ENCODE data around the gene LSM6.

LSM6 gene

DNA sequence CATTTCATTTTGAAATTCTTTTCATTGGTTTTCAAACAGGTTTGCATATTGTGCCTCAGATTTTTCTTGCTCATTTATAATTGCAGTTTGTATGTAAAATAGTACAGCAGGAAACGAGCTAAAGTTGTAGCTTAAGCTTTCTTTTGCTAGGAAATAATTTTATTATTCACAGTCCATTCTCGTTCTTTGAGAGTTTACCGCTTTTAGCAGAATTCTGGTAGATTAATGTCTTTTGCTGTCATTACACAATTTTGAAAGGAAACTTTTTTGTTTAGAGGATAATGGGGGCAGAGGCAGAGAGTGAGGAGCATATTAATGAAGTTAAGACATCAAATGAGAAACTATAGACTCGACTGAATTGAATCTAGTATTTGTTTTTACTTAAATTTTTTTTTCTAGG, 10.5 kb downstream of the LSM6 start:
- no peak for DNase-seq (ENCODE audit: low read depth, low spot score)

- DNase-seq (ENCODE audit: low read depth, low spot score): no peak
Measured at GRCh38 chr4:146186596-146186995, 11.1 kb downstream of the LSM6 start.

- DNase-seq (ENCODE audit: low read depth, low spot score): no peak
Measured at GRCh38 chr4:146190456-146190855, 14.9 kb downstream of the LSM6 start.

DNA sequence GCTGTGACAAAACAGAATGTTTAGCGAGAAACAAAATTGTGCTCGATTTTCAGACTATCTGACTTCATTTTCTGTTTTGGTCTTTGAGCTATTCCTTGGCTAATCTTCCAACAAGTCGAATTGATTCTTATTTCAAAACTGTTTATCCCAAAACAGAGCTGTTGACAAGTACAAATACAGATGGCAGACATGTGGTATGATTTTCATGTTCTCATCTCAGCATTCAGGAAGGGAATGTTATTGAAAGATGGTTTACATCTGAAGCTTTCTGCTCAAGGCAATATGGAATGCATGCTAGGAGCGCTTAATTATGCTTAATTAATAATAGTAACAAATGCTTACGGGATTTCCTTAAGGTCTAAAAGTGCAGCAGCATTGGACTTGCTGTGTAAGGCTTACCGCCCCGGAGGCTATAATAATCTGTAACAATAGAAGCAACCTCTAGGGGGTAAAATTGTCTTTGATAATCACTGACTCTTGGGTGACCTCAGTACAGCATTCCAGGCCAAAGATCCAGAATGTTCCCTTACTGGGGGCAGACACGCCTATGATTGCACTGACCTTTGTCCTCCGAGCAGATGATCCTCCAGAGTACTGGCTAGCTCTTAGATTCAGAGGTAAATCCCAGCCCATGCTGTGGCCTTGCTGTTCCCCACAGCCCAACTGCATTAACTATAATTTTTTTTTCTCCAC, 16.4 kb downstream of the LSM6 start:
- no peak for DNase-seq (ENCODE audit: low read depth, low spot score)

DNA sequence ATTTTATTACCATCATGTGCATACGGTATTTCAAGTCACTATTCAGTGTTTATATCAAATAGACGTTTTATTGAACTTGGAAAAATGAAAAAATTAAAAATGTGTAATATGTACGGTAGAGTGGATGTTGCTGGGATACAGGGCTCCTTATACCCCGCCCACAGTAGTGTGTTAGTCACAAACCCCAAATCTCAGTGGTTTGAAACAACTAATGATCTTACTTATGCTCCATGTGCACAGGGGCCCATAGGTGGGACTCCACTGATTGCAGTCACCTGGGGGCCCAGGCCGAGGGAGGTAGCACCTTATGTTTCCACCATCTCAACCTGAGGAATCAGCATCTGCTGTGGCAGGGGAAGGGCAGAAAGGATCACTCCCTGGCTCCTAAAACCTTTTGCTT, 18.1 kb downstream of the LSM6 start:
- DNase-seq (ENCODE audit: low read depth, low spot score): no peak

DNA sequence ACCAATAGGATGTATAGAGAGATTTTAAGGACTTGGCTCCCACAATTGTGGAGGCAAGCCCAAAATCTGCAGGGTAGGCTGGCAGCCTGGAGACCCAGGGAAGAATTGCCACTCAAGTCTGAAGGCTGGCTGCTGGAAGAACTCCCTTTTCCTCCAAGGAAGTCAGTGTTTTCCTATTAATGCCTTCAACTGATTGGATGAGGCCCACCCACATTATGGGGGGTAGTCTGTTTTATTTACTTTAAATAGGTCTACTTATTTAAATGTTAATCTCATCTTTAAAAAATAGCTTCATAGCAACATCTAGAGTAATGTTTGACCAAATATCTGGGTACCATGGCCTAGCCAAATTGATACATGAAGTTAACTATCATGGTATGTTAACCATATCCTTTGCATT, 18.7 kb downstream of the LSM6 start:
- no peak for DNase-seq (ENCODE audit: low read depth, low spot score)

DNA sequence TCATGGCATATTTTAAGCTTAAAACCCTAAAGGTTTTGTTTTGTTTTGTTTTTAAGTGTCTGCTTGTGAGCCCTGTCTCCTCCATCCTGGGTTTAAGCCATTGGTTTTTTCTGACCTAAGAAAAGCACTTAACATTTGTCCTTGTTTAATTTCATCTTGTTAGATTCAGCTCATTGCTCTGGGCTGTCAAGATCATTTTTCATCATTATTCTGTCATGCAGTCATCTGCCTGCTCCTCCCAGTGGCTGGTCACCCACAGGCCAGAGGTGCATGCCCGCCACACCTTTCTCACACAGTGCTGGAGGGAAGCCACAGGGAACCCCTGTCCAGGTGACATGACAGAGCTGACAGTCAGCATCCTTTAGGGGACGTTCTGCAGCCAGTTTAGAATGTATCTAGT, 27.1 kb downstream of the LSM6 start:
- no peak for DNase-seq (ENCODE audit: low read depth, low spot score)

DNA sequence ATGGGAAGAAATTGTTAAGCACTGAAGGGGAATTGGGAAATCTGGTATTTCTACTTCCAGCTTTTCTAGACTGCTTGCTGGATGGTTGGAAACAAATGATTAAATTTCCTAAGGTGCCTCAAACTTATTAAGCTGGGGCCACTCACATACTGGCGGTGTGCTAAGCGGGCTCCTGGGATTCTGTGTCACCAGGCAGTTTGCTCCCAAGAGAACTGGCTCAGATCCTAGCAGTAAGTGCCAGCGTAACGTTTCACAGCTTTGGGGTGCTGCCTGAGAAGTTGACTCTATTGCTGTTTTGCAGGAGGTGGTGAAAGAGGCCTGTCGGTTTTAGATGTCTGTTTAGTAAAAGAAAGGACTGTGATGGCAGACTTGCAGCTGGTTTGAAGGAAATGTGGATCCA, 31.9 kb downstream of the LSM6 start:
- DNase-seq (ENCODE audit: low read depth, low spot score): no peak

DNA sequence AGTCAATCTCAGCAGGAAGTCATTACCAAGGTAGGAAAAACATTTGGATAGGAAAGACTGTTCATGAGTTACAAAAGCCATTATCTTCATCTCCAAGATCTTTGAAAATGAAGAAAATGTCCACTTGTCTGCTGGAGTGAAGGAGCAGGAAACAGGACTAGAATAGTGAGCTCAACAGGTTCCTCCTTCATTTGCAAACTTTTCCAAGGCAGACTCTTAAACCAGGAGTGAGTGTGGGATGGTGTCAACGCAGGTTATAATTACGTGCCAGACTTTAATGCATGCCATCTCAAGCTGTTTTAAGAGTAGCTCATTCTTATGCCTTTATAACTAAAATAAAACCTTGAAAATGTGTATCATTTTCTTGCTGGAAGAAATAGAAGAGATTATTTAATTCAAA, 35.4 kb downstream of the LSM6 start:
- no peak for DNase-seq (ENCODE audit: low read depth, low spot score)

DNA sequence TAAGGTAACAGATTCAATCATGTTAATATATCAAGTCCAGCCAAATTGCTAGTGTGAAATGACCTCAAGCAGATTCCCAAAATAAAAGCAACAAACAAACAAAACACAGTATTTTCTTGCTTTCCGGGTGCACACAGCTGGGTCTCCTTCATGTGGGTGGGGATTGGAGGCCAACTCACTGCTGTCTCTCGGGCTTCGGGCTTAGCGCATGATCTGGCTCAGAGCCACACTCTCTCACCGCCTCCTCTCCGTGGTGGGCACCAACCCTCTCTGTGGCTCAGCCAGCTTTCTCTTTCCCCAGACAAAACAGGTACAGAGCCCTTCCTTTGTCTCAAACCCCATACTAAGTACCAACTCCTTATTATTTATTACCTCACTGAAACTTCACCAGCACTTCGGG, 35.9 kb downstream of the LSM6 start:
- DNase-seq (ENCODE audit: low read depth, low spot score): no peak

- DNase-seq (ENCODE audit: low read depth, low spot score): no peak
Measured at GRCh38 chr4:146212781-146213180, 37.3 kb downstream of the LSM6 start.

DNA sequence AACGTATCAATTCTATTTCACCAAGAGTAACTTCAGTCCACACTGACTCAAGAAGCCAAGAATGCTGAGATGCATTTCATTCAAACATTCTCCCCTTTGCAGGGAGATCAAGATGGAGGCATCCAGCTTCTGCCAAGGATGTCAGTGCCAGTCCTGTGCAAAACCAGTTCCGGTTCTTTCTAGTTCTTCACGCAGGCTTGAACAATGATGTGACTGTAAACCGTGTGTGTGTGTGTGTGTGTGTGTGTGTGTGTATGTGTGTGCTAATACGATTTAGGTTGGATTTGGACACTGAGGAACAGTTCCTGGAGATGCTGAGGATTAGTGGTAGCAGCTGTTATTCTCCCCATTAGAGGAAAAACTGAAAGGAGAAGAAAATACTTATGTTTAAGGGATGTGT, 38.7 kb downstream of the LSM6 start, which contains the start of gene REELD1:
REELD1 (plus strand) TSS at position 301 of the 400 bp plus-strand sequence. CDS start 2,415 bp downstream, outside the sequence.
- no peak for DNase-seq (ENCODE audit: low read depth, low spot score)

DNA sequence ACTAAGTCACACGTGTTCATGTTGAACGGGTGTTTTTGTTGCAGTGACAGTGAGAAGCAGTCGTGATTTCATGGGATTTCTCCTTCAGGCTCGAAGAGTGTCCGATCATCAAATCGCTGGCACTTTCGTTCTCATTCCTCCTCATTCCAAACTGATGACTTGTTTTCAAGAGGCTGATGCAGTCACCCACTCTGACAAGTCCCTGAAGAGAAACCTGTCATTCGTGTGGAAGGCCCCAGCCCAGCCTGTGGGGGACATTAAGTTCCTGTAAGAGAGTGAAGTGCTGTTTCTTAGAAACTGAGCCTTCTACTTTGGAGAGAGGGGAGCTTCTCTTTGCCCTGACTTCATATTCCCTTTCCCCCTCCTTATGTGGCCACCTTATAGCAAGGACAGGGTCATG, 46.8 kb downstream of the LSM6 start:
- DNase-seq (ENCODE audit: low read depth, low spot score): no peak

DNA sequence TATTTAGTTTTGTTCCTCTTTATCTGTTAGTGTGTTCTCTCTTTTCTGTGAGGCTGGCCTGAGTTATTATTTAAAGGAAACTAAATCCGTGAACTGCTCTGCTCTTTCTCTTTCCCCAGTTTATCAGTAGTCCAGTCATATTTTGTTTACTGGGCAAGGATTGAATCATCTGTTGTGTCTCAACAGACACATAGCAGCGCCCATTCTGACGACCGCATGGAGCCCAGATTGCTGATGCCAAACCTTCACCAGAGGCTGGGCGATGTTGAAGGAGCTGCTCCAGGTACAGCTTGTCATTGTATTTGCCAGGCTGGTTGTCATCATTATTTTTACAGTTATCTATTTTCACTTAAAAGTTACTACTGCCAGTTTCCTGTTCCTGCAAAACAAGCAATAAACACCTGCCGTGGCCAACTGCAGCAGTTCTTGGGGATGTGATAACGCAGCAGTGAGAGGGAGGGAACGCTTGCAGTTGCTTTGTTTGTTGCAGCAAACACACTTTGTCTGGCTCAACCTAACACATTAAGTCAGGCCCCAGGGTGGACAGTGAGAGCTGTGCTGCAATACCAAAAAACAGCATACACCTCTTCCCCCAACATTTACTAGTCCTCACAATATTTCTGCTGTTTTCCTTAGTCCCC, 48.9 kb downstream of the LSM6 start:
- no peak for DNase-seq (ENCODE audit: low read depth, low spot score)

- no peak for DNase-seq (ENCODE audit: low read depth, low spot score)
Measured at GRCh38 chr4:146229406-146229805, 53.9 kb downstream of the LSM6 start.

- no peak for DNase-seq (ENCODE audit: low read depth, low spot score)
Measured at GRCh38 chr4:146232131-146232722, 56.7 kb downstream of the LSM6 start.

GRCh38 chr4:146235654-146236177, 60.2 kb downstream of the LSM6 start:
- DNase-seq (ENCODE audit: low read depth, low spot score): no peak

DNA sequence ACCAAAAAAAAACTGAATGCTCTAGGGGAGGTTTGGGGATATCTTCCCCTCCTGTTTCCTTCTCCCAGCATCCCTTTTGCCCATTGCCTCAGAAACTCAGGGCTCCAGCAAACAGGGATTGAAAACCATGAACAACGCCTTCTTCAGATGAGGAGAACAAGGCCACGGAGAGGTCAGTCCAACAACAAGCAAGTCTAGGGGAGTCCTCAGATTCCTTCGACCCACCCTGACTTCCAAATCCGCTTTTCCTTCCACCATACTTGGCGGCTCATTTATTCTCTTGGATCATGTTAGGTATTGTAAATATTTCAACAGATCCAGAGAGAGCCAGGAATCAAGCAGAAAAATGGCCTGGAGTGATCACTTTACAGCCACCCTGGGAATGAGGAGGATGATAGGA, 60.7 kb downstream of the LSM6 start:
- DNase-seq (ENCODE audit: low read depth, low spot score): no peak

DNA sequence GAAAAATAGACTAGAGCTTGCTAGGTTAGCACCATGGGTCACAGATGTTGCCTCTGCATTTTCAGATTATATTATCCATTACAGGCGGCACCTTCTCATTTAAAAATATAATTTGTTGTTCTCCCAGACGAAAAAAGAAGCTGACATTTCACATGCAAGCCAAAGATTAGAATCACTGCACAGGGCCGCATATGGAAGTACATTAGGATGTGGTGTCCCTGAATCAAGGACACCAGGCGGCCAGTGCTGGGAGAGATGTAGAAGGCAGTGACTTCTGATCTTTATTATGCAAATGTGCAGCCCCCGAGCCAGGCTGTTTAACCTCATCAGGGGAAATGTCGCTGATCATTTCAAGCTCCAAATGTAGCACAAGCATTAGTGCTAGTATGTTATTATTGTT, 61.6 kb downstream of the LSM6 start:
- DNase-seq (ENCODE audit: low read depth, low spot score): no peak

GRCh38 chr4:146238107-146238506, 62.6 kb downstream of the LSM6 start:
- no peak for DNase-seq (ENCODE audit: low read depth, low spot score)

All from activated naive CD8-positive, alpha-beta T cell treated with anti-CD3 and anti-CD28 coated beads, Interleukin-2, amount 50 U/mL, for 16 hours (primary cell).